GM19452 (cell line): ENCODE results near the gene MTERF4.

Experiments used
- ATAC-seq: cut with Tn5 transposase; IDR thresholded peaks from one replicate; pipeline ENCODE4 v1.9.1; 2021; ENCODE audit not compliant: unreplicated experiment

MTERF4 gene

GRCh38 chr2:241134711-241135110, 32.6 kb upstream of the MTERF4 start:
- no peak for ATAC-seq

- ATAC-seq, result no peak
Measured at GRCh38 chr2:241133436-241133820, 31.3 kb upstream of the MTERF4 start.

GRCh38 chr2:241132538-241133435, 30.7 kb upstream of the MTERF4 start:
- ATAC-seq, result no peak

GRCh38 chr2:241131531-241131930, 29.4 kb upstream of the MTERF4 start:
- no peak for ATAC-seq

- ATAC-seq, result no peak
Measured at GRCh38 chr2:241130316-241130715, 28.2 kb upstream of the MTERF4 start.

GRCh38 chr2:241129086-241129871, 27.2 kb upstream of the MTERF4 start:
- ATAC-seq, result no peak

- no peak for ATAC-seq
Measured at GRCh38 chr2:241128266-241128665, 26.2 kb upstream of the MTERF4 start.

- no peak for ATAC-seq
Measured at GRCh38 chr2:241126771-241127202, 24.7 kb upstream of the MTERF4 start.

GRCh38 chr2:241126201-241126611, 24.1 kb upstream of the MTERF4 start:
- no peak for ATAC-seq

- no peak for ATAC-seq
Measured at GRCh38 chr2:241125626-241126025, 23.5 kb upstream of the MTERF4 start.

- no peak for ATAC-seq
Measured at GRCh38 chr2:241123816-241124536, 21.9 kb upstream of the MTERF4 start.

- no peak for ATAC-seq
Measured at GRCh38 chr2:241122376-241123002, 20.4 kb upstream of the MTERF4 start.

GRCh38 chr2:241121008-241121407, 18.9 kb upstream of the MTERF4 start:
- no peak for ATAC-seq

- no peak for ATAC-seq
Measured at GRCh38 chr2:241120440-241120839, 18.4 kb upstream of the MTERF4 start.

GRCh38 chr2:241118737-241119505, 16.8 kb upstream of the MTERF4 start:
- no peak for ATAC-seq

GRCh38 chr2:241116606-241117560, 14.8 kb upstream of the MTERF4 start:
- no peak for ATAC-seq

GRCh38 chr2:241115361-241115760, 13.3 kb upstream of the MTERF4 start:
- no peak for ATAC-seq

- ATAC-seq, result no peak
Measured at GRCh38 chr2:241114836-241115235, 12.7 kb upstream of the MTERF4 start.

GRCh38 chr2:241112592-241112991, 10.5 kb upstream of the MTERF4 start:
- no peak for ATAC-seq
